HG03558 (cell line): ENCODE data around the gene MPZL2.

Experiments
- ATAC-seq: cut with Tn5 transposase; IDR thresholded peaks from one replicate; pipeline ENCODE4 v1.9.1; 2021; ENCODE audit warnings: moderate number of reproducible peaks; ENCODE audit not compliant: unreplicated experiment; ENCODE audit errors: extremely low read depth

Gene MPZL2

DNA sequence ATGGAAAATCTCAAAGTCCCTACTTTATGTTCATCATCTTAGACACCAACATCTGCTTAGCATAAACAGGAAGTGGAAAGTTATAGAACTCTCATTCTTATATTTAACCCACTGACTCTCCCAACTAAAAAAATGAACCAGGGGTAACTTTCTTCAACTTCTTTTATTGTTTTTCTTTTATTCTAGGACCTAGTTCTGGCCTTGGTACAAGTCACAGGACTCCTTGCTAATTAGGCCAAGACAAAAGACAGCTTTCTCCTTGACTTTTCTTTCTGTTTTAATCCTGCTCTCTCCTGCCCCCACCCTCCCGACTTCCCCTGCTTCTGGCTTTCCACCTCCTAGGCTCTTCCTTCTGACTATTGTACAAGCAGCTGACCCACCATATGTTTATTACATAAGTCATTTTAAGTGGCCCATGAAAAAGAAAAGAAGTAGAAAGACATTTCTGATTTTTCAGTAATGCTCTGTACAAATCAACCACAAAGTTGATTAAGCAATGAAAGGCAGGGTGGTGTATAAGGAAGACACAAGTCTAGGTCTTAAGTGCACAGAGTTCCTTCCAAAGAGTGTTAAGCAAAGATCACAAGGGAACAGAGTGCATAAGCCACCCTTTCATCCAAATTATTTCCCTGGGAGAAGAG lies 57.6 kb downstream of the MPZL2 start:
- no peak for ATAC-seq

DNA sequence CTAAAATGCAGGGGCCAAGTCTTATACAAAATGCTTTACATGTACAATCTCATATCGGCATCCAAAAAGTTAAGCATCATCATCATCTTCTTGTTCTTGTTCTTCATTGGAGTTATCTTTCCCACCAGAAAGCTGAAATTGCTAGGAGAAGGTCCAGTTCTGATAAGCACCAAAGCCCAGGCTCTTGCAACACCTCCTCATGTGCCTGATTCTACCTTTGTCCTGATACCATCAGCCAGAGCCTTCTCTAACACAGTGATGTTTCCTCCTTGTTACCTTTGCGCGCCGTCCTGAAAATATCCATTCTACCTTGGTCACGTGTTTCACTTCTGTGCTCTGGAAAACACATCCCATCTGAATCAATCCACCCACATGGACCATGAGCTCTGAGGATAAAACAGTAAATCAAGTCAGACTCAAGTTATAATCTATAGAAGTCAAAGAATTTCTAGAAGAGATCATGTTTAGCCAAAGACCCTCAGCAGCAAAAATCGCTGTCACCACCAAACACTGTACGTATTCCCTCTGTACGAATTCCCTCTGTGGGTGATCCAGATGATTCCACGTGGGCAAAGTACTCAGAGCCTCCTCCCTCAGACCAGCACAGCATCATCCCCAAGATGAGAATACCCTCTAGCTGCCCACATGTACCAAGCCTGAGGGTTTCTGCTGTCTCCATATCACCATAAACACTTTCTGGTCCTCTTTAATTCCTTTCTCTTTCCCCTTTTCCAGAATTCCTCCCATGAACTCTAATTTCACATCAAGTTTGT lies 58.3 kb downstream of the MPZL2 start:
- ATAC-seq, result no peak
